Measurements from ENCODE around the gene ACOXL.

The ACOXL gene

GRCh38 chr2:110794951-110795350 is 62.6 kb downstream of the ACOXL start:
- DNase-seq (ENCODE audit: low read depth) = no peak

GRCh38 chr2:110796716-110797301 is 64.4 kb downstream of the ACOXL start:
- no peak for DNase-seq (ENCODE audit: low read depth)

- no peak for DNase-seq (ENCODE audit: low read depth)
Observed at GRCh38 chr2:110799376-110799775, 67.0 kb downstream of the ACOXL start.

- DNase-seq (ENCODE audit: low read depth) = no peak
Observed at GRCh38 chr2:110800611-110801402, 68.4 kb downstream of the ACOXL start.

DNA sequence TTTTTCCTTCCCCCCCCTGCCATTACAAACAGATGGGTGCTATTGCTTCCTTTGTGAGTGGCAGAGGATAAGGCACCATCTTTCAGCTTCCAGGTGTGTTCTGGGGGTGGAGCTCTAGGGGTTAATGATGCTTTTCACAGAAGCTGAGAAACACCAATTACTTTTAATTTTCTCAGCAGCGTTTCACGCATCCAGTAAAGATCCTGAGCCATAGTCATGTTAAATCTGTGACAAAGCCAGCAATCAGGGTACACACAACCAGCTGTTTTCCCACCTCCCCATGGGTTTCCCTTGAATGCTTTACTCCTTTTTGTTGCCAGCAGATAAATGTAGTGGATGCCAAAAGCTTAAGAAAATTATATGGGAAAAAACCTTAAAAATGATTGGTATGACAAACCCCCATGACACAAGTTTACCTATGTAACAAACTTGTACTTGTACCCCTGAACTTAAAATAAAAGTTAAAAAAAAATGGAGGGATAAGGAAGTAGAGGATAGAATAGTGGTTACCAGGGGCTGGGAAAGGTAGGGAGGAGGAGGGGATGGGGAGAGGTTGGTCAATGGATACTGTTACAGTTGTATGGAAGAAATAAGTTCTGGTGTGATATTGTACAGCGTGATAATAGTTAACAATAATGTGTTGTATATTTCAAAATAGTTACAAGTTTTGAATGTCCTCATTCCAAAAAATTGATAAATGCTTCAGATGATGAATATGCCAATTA is 70.0 kb downstream of the ACOXL start:
- no peak for DNase-seq (ENCODE audit: low read depth)

GRCh38 chr2:110804433-110804832 is 72.1 kb downstream of the ACOXL start:
- DNase-seq (ENCODE audit: low read depth) = no peak

- DNase-seq (ENCODE audit: low read depth) = no peak
Observed at GRCh38 chr2:110804915-110805314, 72.5 kb downstream of the ACOXL start.

- DNase-seq (ENCODE audit: low read depth) = no peak
Observed at GRCh38 chr2:110805894-110806452, 73.6 kb downstream of the ACOXL start.

DNA sequence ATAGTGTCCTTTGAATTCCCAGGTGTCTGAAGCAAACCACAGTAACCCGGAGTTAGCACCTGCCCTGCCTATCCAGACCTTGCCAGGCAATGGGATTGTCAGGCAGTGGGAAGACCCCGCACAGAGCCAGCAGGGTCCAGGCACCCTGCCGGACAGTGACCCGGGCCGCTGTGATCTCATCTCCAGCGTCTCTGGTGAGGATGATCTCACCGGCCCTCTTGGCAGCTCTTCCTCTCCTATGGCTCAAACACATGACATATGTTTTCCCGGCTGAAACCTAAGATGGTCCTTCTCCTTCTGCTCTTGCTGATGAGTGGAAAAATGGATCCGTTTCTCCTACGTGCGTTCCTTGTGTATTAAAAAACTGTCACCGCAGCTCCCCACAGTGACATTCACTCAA is 75.1 kb downstream of the ACOXL start:
- DNase-seq (ENCODE audit: low read depth) = peak; percentile 41

DNA sequence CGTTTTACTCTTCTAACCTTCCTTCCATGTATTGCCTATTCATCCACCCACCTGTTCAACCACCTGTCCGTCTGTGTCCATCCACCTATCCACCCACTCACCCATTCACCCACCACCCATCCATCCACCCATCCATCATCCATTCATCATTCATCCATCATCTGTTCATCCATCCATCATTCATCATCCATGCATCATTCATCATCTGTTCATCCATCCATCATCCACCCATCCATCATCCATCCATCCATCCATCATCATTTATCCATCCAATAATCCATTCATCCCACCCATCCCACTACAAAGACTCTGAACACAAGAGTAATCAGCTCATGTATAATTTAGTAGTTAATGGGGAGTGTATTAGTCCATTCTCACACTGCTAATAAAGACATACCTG is 78.0 kb downstream of the ACOXL start:
- DNase-seq (ENCODE audit: low read depth) = no peak

- no peak for DNase-seq (ENCODE audit: low read depth)
Observed at GRCh38 chr2:110812726-110813645, 80.6 kb downstream of the ACOXL start.

- no peak for DNase-seq (ENCODE audit: low read depth)
Observed at GRCh38 chr2:110813896-110814295, 81.5 kb downstream of the ACOXL start.

DNA sequence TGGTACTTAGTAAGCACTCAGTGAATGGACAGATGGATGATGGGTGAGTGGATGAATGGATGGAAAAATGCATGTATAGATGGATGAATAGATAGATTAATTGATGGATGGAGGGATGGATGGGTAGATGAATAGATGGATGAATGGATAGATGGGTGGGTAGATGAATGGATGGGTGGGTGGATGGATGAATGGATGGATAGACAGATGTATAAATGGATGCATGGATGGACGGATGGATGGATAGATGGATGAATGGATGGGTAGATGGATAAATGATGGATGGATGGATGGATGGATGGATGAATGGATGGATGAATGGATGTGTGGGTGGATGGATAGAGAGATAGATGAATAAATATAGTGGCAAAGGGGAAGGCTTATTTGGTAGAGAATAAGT is 83.6 kb downstream of the ACOXL start:
- DNase-seq (ENCODE audit: low read depth) = no peak

GRCh38 chr2:110816404-110817365 is 84.3 kb downstream of the ACOXL start:
- DNase-seq (ENCODE audit: low read depth) = no peak

DNA sequence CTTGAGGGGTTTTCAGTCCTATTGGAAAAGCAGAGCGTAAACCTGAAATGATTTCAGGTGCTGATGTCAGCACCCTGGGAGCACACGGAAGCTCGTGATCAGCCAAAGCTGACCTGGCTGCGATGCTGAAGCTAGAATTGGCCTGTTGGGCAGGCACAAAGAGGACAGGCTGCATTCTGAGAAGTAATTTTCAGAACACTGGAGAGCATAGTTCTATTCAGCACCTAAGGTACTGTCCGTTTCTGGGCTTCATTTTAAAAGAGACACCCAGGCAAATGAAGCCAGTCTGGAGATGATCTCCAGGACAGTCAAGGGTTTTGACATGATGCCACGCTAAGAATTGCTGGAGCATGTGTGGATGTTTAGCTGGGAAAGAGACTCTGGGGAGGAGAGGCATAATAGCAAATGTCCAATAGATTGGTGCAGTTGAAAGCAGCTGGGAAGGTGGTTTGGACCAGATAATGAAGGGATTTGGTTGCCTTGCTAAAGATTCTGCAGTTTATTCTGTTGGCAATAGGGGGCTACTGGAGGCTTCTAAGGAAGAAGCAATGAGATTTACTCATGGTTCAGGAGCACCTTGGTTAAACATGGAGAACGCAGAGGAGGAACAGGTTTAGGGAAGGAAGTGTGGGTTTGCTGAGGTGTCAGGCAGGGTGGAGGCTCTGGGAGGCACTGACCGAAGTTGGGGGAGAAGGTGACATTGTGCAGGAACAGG is 86.6 kb downstream of the ACOXL start:
- no peak for DNase-seq (ENCODE audit: low read depth)

DNA sequence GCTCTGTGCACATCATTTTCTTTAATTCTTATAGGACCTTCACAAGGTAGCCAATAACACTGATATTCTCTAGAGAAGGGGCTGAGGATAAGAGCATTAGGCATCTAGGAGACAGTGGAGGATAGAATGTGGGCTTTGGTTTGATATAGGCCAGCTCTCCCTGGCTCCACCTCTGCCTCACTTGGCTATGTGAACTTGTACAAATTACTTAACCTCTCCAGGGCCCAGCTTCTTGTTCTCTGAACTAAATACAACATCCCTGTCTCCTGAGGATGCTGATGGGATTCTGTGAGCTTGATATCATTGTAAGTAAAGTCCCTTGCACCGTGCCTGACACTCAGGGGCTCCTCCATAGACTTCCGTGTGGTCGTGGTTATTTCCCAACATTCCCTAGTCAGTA is 87.3 kb downstream of the ACOXL start:
- DNase-seq (ENCODE audit: low read depth) = no peak

DNA sequence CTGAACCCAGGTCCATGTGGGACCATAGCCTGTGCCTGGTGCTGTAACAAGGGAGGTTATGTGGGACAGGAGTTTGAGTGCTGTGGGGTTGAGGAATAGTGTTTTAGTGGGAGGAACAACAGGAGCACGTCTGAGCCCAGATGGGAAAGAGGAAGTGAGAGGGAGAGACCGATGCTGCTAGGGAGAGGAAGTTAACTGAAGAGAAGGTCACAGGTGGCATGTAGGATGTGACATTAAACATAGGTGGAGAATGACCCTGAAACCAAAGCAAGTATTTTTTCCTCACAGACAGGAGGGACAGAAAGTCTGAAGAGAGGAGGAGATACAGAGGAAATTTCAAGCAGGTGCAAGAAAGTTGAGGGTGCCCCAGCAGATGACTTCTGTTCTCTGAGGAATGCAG is 87.8 kb downstream of the ACOXL start:
- DNase-seq (ENCODE audit: low read depth) = no peak

GRCh38 chr2:110823165-110823564 is 90.8 kb downstream of the ACOXL start:
- no peak for DNase-seq (ENCODE audit: low read depth)

GRCh38 chr2:110827511-110827910 is 95.1 kb downstream of the ACOXL start:
- no peak for DNase-seq (ENCODE audit: low read depth)

GRCh38 chr2:110828330-110828729 is 96.0 kb downstream of the ACOXL start:
- no peak for DNase-seq (ENCODE audit: low read depth)

All from fibroblast of gingiva (primary cell).